Naive thymus-derived CD8-positive, alpha-beta T cell (primary cell): ENCODE data around the gene FREM3. TPM values are rescaled to one million over a fixed set of nuclear protein-coding genes. Genes with fewer than 3 reads are reported as not detected.

Source experiments
- ATAC-seq, 2 donors: fragments of 150-1000 bp; cut with Tn5 transposase in 1 of 2; sonication (Bioruptor Pico), chemical (Tn5 transposase) in 1 of 2; 1 replicate in 1 of 2; 2 replicates in 1 of 2; pipeline ENCODE4 v1.10.0; 2021; ENCODE audit warnings: mild to moderate bottlenecking in 2 of 2, moderate library complexity in 2 of 2
- POLR2A ChIA-PET: fragments of 350-600 bp; sonication (Branson Sonifier 250); formaldehyde crosslinking; loops from one replicate; lab custom pipeline; 2021; ENCODE audit warnings: antibody characterized with exemption; lab: Charles Lee
- DNase-seq, 10 donors: peaks; one replicate each; pipeline versions ENCODE4 v3.0.0 to v3.0.0-alpha.2; 2020 to 2022
- H3K27ac Mint-ChIP-seq, 10 donors: one replicate each; pipeline ENCODE4 v1.8.0; 2020 to 2022; ENCODE audit warnings: mild to moderate bottlenecking in 10 of 10, mixed read lengths in 10 of 10, moderate library complexity in 4 of 10, inconsistent platforms in 1 of 10
- H3K27me3 Mint-ChIP-seq, 5 donors: one replicate each; pipeline ENCODE4 v1.8.0; 2021 to 2022; ENCODE audit warnings: mixed read lengths in 5 of 5
- H3K36me3 Mint-ChIP-seq, 3 donors: one replicate each; pipeline ENCODE4 v1.8.0; 2020 to 2022; ENCODE audit warnings: mixed read lengths in 3 of 3, mild to moderate bottlenecking in 2 of 3, inconsistent platforms in 1 of 3
- H3K4me1 Mint-ChIP-seq, 4 donors: one replicate each; pipeline ENCODE4 v1.8.0; 2021 to 2022; ENCODE audit warnings: mixed read lengths in 4 of 4
- H3K4me3 Mint-ChIP-seq, 10 donors: one replicate each; pipeline ENCODE4 v1.8.0; 2020 to 2022; ENCODE audit warnings: mild to moderate bottlenecking in 10 of 10, mixed read lengths in 10 of 10, moderate library complexity in 6 of 10, inconsistent platforms in 1 of 10
- H3K9me3 Mint-ChIP-seq, 9 donors: one replicate each; pipeline ENCODE4 v1.8.0; 2020 to 2022; ENCODE audit warnings: mixed read lengths in 9 of 9, mild to moderate bottlenecking in 3 of 9, inconsistent platforms in 1 of 9, moderate library complexity in 1 of 9
- polyA plus RNA-seq, 3 donors: library from polyadenylated mRNA; unstranded; fragments of 300-500 nt; fragmentation: Illumina TruSeq; gene quantifications; one replicate each; pipeline ENCODE4 v1.2.3, GENCODE V29; 2021
- total RNA-seq, 8 experiments: library from RNA in 2 of 8; stranded (reverse) in 2 of 8; gene quantifications; one replicate each; pipeline ENCODE4 v1.2.3 and lab custom pipeline; 2021 to 2026

The FREM3 gene
- total and polyA plus RNA-seq, 5 experiments from 2014 or later = not detected

- no peak for ATAC-seq
- Mint-ChIP-seq H3K9me3 (peaks cover 0 to 11% (median 7%) of the 10 kb centered on the region in 9 donors), H3K4me1 (no peaks in the 10 kb centered on the region), H3K36me3 (peaks cover 12 to 24% (median 21%) of the 10 kb centered on the region in 3 donors), H3K27ac (no peak overlapping the region), H3K4me3 (no peak overlapping the region), H3K27me3 (no peaks in the 10 kb centered on the region)
- POLR2A ChIA-PET = no interaction called here
- no peak for DNase-seq
These were observed 47.4 kb downstream of the FREM3 start for GRCh38 chr4:143653031-143653430.

DNA sequence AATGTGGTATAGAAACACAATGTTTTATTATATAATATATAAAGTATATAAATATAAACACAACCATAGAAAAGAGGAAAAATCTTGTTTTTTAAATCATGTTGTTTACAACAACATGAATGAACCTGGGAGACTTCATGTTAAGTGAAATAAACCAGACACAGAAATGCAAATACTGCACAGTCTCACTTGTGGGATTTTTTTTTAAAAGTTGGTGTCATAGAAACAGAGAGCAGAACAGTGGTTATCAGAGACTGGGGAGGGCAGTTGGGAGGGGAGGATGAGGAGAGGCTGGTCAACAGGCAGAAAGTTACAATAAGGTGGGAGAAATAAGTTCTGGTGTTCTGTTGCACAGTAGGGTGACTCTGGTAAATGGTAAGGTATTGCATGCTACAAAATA is 57.1 kb downstream of the FREM3 start:
- DNase-seq = no peak
- Mint-ChIP-seq H3K27me3 (no peaks in the 10 kb centered on the region), H3K4me1 (no peaks in the 10 kb centered on the region), H3K27ac (no peak overlapping the region), H3K9me3 (peaks cover 4 to 28% (median 14%) of the 10 kb centered on the region in 9 donors), H3K36me3 (peaks cover 7 to 27% (median 20%) of the 10 kb centered on the region in 3 donors), H3K4me3 (no peak overlapping the region)
- POLR2A ChIA-PET = no interaction called here
- ATAC-seq = no peak

DNA sequence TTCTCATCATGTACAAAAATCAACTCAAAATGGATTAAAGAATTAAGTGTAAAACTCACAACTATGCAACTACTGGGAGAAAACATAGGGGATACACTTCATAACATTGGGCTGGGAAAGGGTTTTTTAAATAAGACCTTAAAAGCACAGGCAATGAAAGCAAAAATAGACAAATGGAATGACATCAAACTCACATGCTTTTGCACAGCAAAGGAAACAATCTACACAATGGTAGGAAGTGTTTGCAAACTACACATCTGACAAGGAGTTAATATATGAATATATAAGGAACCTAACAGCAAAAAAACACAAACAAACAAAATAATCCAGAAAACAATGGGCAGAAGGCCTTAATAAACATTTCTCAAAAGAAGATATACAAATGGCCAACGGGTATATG is 57.9 kb downstream of the FREM3 start:
- H3K36me3 Mint-ChIP-seq = peaks cover 5 to 19% (median 12%) of the 10 kb centered on the region in 3 donors
- peak overlapping the region in 1 of 10 donors; percentile 35 for H3K27ac Mint-ChIP-seq
- no peaks in the 10 kb centered on the region for H3K4me1 Mint-ChIP-seq
- ATAC-seq = no peak
- H3K9me3 Mint-ChIP-seq = peaks cover 2 to 21% (median 9%) of the 10 kb centered on the region in 9 donors
- H3K4me3 Mint-ChIP-seq = no peak overlapping the region
- POLR2A ChIA-PET = no interaction called here
- no peak for DNase-seq
- H3K27me3 Mint-ChIP-seq = no peaks in the 10 kb centered on the region

DNA sequence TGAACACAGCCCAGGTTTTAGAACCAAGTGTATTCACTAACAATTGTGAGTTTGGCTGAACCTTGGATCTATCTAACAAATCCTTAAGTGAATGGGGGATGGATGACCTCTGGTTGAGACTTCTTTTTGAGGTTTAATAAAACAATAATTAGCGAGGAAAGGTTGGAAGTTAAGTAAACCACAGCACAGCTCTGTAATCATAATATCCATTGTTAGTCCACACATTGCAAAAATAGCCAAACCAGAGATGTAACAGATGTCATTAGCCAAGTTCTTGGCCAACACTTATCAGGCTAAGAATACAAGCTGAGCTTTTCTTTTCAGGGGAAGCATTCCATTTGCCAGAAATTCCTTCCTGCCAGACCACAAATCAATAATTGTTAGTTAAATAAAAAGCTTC is 59.1 kb downstream of the FREM3 start:
- H3K27ac Mint-ChIP-seq = no peak overlapping the region
- H3K36me3 Mint-ChIP-seq = peaks cover 0 to 9% (median under 1%) of the 10 kb centered on the region in 3 donors

GRCh38 chr4:143634763-143635162 is 65.7 kb downstream of the FREM3 start:
- POLR2A ChIA-PET = no interaction called here
- ATAC-seq = no peak
- no peaks in the 10 kb centered on the region for H3K9me3 Mint-ChIP-seq

More for the DNA sequence above, 59.1 kb downstream of the FREM3 start:
- Mint-ChIP-seq H3K4me3 (no peak overlapping the region), H3K27me3 (no peaks in the 10 kb centered on the region), H3K4me1 (no peaks in the 10 kb centered on the region), H3K9me3 (peaks cover 0 to 8% (median 2%) of the 10 kb centered on the region in 9 donors)
- ATAC-seq (no peak), DNase-seq (no peak)
- POLR2A ChIA-PET = no interaction called here

GRCh38 chr4:143633833-143634232 is 66.6 kb downstream of the FREM3 start:
- no peak for ATAC-seq
- H3K36me3 Mint-ChIP-seq = peaks cover 0 to 2% (median 0%) of the 10 kb centered on the region in 3 donors
- no peak overlapping the region for H3K4me3 Mint-ChIP-seq
- H3K9me3 Mint-ChIP-seq = no peaks in the 10 kb centered on the region
- H3K4me1 Mint-ChIP-seq = no peaks in the 10 kb centered on the region
- no peak for DNase-seq
- no peak overlapping the region for H3K27ac Mint-ChIP-seq
- peaks cover 0 to 5% (median 0%) of the 10 kb centered on the region in 5 donors for H3K27me3 Mint-ChIP-seq
- POLR2A ChIA-PET = no interaction called here

More at GRCh38 chr4:143634763-143635162, 65.7 kb downstream of the FREM3 start:
- no peak overlapping the region for H3K4me3 Mint-ChIP-seq
- H3K36me3 Mint-ChIP-seq = peaks cover 0 to 2% (median 0%) of the 10 kb centered on the region in 3 donors
- no peak for DNase-seq
- no peaks in the 10 kb centered on the region for H3K4me1 Mint-ChIP-seq
- H3K27me3 Mint-ChIP-seq = peaks cover 0 to 5% (median 0%) of the 10 kb centered on the region in 5 donors
- no peak overlapping the region for H3K27ac Mint-ChIP-seq

GRCh38 chr4:143626134-143626911 is 74.2 kb downstream of the FREM3 start:
- POLR2A ChIA-PET = no interaction called here
- H3K9me3 Mint-ChIP-seq = peaks cover 0 to 10% (median 0%) of the 10 kb centered on the region in 9 donors

GRCh38 chr4:143625632-143626031 is 74.8 kb downstream of the FREM3 start:
- no peaks in the 10 kb centered on the region for H3K27me3 Mint-ChIP-seq

More at GRCh38 chr4:143626134-143626911, 74.2 kb downstream of the FREM3 start:
- Mint-ChIP-seq H3K36me3 (no peaks in the 10 kb centered on the region), H3K4me1 (no peaks in the 10 kb centered on the region), H3K27ac (no peak overlapping the region), H3K27me3 (no peaks in the 10 kb centered on the region), H3K4me3 (no peak overlapping the region)
- DNase-seq = no peak
- no peak for ATAC-seq

DNA sequence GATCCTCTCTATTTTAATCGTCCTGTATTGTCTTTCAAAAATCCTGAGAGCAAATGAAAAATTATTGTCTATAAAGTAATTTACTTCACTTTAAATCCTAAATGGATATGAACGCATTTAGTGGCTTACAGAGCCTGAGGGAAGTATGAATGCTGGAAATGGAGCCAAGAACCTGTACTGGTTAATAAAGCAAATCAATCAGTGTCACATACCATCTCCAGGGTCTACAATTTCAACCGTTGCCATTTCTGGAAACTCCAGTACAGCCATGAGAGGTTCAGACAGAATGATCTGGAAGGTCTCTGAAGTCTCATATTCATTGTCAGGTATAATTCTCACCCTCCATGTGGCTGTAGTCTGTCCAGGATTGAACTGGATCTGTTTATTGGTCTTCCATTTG is 76.6 kb downstream of the FREM3 start:
- H3K4me1 Mint-ChIP-seq = no peaks in the 10 kb centered on the region
- no peak for DNase-seq
- no peaks in the 10 kb centered on the region for H3K27me3 Mint-ChIP-seq
- H3K9me3 Mint-ChIP-seq = peaks cover 0 to 10% (median 0%) of the 10 kb centered on the region in 9 donors
- no peak overlapping the region for H3K27ac Mint-ChIP-seq
- ATAC-seq = no peak
- no peak overlapping the region for H3K4me3 Mint-ChIP-seq
- H3K36me3 Mint-ChIP-seq = no peaks in the 10 kb centered on the region
- POLR2A ChIA-PET = no interaction called here

More at GRCh38 chr4:143625632-143626031, 74.8 kb downstream of the FREM3 start:
- H3K36me3 Mint-ChIP-seq = no peaks in the 10 kb centered on the region
- DNase-seq = no peak
- ATAC-seq = no peak
- peaks cover 0 to 10% (median 0%) of the 10 kb centered on the region in 9 donors for H3K9me3 Mint-ChIP-seq
- no peak overlapping the region for H3K4me3 Mint-ChIP-seq
- no peak overlapping the region for H3K27ac Mint-ChIP-seq
- POLR2A ChIA-PET = no interaction called here
- no peaks in the 10 kb centered on the region for H3K4me1 Mint-ChIP-seq

GRCh38 chr4:143618811-143619210 is 81.7 kb downstream of the FREM3 start:
- DNase-seq = no peak
- Mint-ChIP-seq H3K27ac (no peak overlapping the region), H3K9me3 (peaks cover 0 to 13% (median 0%) of the 10 kb centered on the region in 9 donors), H3K36me3 (peaks cover 0 to 3% (median 0%) of the 10 kb centered on the region in 3 donors), H3K4me1 (no peaks in the 10 kb centered on the region), H3K27me3 (no peaks in the 10 kb centered on the region), H3K4me3 (no peak overlapping the region)
- POLR2A ChIA-PET = no interaction called here
- no peak for ATAC-seq

- DNase-seq (no peak), ATAC-seq (no peak)
- Mint-ChIP-seq H3K27me3 (no peaks in the 10 kb centered on the region), H3K4me1 (no peaks in the 10 kb centered on the region), H3K4me3 (no peak overlapping the region), H3K27ac (no peak overlapping the region), H3K9me3 (peaks cover 0 to 13% (median 0%) of the 10 kb centered on the region in 9 donors), H3K36me3 (peaks cover 0 to 3% (median 0%) of the 10 kb centered on the region in 3 donors)
- POLR2A ChIA-PET = no interaction called here
These were observed 82.3 kb downstream of the FREM3 start for GRCh38 chr4:143617994-143618679.

- H3K4me3 Mint-ChIP-seq = no peak overlapping the region
- peaks cover 0 to 3% (median 2%) of the 10 kb centered on the region in 3 donors for H3K36me3 Mint-ChIP-seq
- no peaks in the 10 kb centered on the region for H3K4me1 Mint-ChIP-seq
- DNase-seq = no peak
- POLR2A ChIA-PET = no interaction called here
- H3K27ac Mint-ChIP-seq = no peak overlapping the region
- H3K27me3 Mint-ChIP-seq = no peaks in the 10 kb centered on the region
- ATAC-seq = no peak
- peaks cover 0 to 13% (median 0%) of the 10 kb centered on the region in 9 donors for H3K9me3 Mint-ChIP-seq
These were observed 83.7 kb downstream of the FREM3 start for GRCh38 chr4:143616771-143617170.

- Mint-ChIP-seq H3K4me1 (no peaks in the 10 kb centered on the region), H3K4me3 (no peak overlapping the region), H3K27ac (no peak overlapping the region), H3K36me3 (peaks cover 6 to 24% (median 9%) of the 10 kb centered on the region in 3 donors), H3K27me3 (no peaks in the 10 kb centered on the region), H3K9me3 (peaks cover 0 to 14% (median 1%) of the 10 kb centered on the region in 9 donors)
- DNase-seq = no peak
- ATAC-seq = no peak
- POLR2A ChIA-PET = no interaction called here
These were observed 91.0 kb downstream of the FREM3 start for GRCh38 chr4:143609492-143609891.
